Measurements from ENCODE around the gene MAP2. TPM values are rescaled to one million over a fixed set of nuclear protein-coding genes. Genes with fewer than 3 reads are reported as not detected.

The MAP2 gene
- total RNA-seq, 2 experiments from 2014 or later: not detected

DNA sequence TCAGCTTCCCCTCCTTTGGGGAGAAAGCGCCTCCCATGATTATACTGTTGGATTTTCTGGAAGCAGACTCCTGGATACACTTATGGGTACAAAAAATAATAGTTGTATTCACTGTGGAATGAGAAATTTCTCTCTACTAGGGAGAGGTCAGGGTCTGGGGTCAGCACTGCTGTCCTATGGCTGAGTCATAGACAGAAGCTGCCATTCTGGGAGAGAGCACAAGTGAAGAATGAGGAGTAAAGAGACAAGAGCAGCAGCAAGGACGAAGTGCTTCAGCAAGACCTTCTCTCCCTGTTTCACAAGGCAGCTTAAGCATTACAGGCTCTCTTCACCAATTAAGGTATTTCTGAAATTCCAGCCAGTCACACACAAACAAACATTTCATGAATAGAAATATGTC is 337.7 kb downstream of the MAP2 start:
- Mint-ChIP-seq H3K36me3 (ENCODE audit: low read depth) (no peaks in the 10 kb centered on the region), H3K27ac (no peak overlapping the region), H3K4me1 (no peaks in the 10 kb centered on the region), H3K9me3 (no peaks in the 10 kb centered on the region), H3K4me3 (no peak overlapping the region), H3K27me3 (peaks cover 2% of the 10 kb centered on the region)
- DNase-seq: no peak
- ChIA-PET CTCF (interaction anchor here (0.8 kb wide), 1 partner anchor 16 kb away, joined by 3 read pairs; no protein-coding TSS in a partner anchor), POLR2A (no interaction called here)

DNA sequence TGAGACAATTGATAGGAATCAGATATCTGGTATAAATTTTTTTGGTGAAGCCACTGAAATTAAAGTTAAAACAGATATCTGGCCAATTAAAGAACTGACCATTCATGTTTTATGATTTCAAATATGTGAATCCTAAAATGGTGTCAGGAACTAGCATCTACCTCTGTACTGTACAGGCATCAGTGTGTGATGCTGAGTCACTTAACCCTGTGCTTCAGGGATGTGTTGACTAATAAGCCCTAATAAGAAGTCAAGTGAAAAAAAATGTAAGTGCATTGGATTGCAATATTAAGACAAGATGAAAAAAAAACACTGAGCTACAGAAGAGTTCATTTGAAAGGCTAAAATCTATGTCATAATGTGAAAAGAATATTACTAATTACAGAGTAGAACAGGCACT is 338.7 kb downstream of the MAP2 start:
- Mint-ChIP-seq H3K4me1 (no peaks in the 10 kb centered on the region), H3K9me3 (no peaks in the 10 kb centered on the region), H3K27ac (no peak overlapping the region), H3K4me3 (no peak overlapping the region), H3K36me3 (ENCODE audit: low read depth) (no peaks in the 10 kb centered on the region), H3K27me3 (peaks cover 2% of the 10 kb centered on the region)
- DNase-seq: no peak
- POLR2A ChIA-PET: no interaction called here
- CTCF ChIA-PET: no interaction called here

- Mint-ChIP-seq H3K9me3 (no peaks in the 10 kb centered on the region), H3K27me3 (no peaks in the 10 kb centered on the region), H3K4me3 (no peak overlapping the region), H3K4me1 (no peaks in the 10 kb centered on the region), H3K36me3 (ENCODE audit: low read depth) (no peaks in the 10 kb centered on the region), H3K27ac (no peak overlapping the region)
- CTCF ChIA-PET: no interaction called here
- DNase-seq: no peak
- POLR2A ChIA-PET: no interaction called here
Measured at GRCh38 chr2:209763106-209763505, 339.3 kb downstream of the MAP2 start.

- no peak for DNase-seq
- no peaks in the 10 kb centered on the region for H3K36me3 Mint-ChIP-seq (ENCODE audit: low read depth)
- POLR2A ChIA-PET: no interaction called here
- no peaks in the 10 kb centered on the region for H3K4me1 Mint-ChIP-seq
- H3K27ac Mint-ChIP-seq: no peak overlapping the region
- H3K9me3 Mint-ChIP-seq: no peaks in the 10 kb centered on the region
- CTCF ChIA-PET: no interaction called here
- H3K4me3 Mint-ChIP-seq: no peak overlapping the region
- H3K27me3 Mint-ChIP-seq: peaks cover 10% of the 10 kb centered on the region
Measured at GRCh38 chr2:209766613-209767012, 342.8 kb downstream of the MAP2 start.

GRCh38 chr2:209767316-209767715 is 343.5 kb downstream of the MAP2 start:
- Mint-ChIP-seq H3K4me1 (no peaks in the 10 kb centered on the region), H3K4me3 (no peak overlapping the region), H3K9me3 (no peaks in the 10 kb centered on the region), H3K27ac (no peak overlapping the region), H3K36me3 (ENCODE audit: low read depth) (no peaks in the 10 kb centered on the region), H3K27me3 (peaks cover 10% of the 10 kb centered on the region)
- ChIA-PET POLR2A (no interaction called here), CTCF (no interaction called here)
- DNase-seq: no peak

DNA sequence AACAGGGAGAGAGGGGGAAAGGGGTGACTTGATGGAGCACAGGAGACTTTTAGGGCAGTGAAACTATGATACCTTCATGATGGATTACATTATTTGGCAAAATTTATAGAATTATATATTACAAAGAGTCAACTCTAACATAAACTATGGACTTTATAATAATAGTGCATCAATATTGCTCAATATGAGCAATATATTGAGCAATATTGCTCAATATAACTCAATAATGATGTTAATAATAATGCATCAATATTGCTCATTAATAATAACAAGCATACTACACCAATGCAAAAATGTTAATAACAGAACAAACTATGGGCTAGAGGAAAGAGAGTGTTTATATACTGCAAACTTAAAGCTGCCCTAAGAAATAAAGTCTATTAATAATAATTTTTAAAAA is 344.7 kb downstream of the MAP2 start:
- Mint-ChIP-seq H3K36me3 (ENCODE audit: low read depth) (no peaks in the 10 kb centered on the region), H3K4me3 (no peak overlapping the region), H3K27me3 (peaks cover 17% of the 10 kb centered on the region), H3K27ac (no peak overlapping the region), H3K9me3 (no peaks in the 10 kb centered on the region), H3K4me1 (no peaks in the 10 kb centered on the region)
- no peak for DNase-seq
- CTCF ChIA-PET: no interaction called here
- POLR2A ChIA-PET: no interaction called here

GRCh38 chr2:209771474-209772289 is 347.8 kb downstream of the MAP2 start, which contains the start of gene UNC80:
TSS of gene UNC80 (plus strand) at chr2:209771832. CDS start at chr2:209772073, 241 bp downstream.
- H3K4me3 Mint-ChIP-seq: no peak within 1 kb of the TSS
- DNase-seq: peak; percentile 27
- no peak within 1 kb of the TSS for H3K27ac Mint-ChIP-seq
- ChIA-PET CTCF (interaction anchor here (0.7 kb wide), 1 partner anchor 192 kb away, joined by 3 read pairs; no protein-coding TSS in a partner anchor), POLR2A (no interaction called here)
- no peaks in the 10 kb centered on the region for H3K36me3 Mint-ChIP-seq (ENCODE audit: low read depth)
- no peaks in the 10 kb centered on the region for H3K4me1 Mint-ChIP-seq
- peaks cover 18% of the 10 kb centered on the region for H3K27me3 Mint-ChIP-seq
- H3K9me3 Mint-ChIP-seq: no peaks in the 10 kb centered on the region

- Mint-ChIP-seq H3K27me3 (peaks cover 18% of the 10 kb centered on the region), H3K4me3 (no peak overlapping the region), H3K36me3 (ENCODE audit: low read depth) (no peaks in the 10 kb centered on the region), H3K9me3 (no peaks in the 10 kb centered on the region), H3K4me1 (no peaks in the 10 kb centered on the region), H3K27ac (no peak overlapping the region)
- no peak for DNase-seq
- ChIA-PET POLR2A (no interaction called here), CTCF (no interaction called here)
Measured at GRCh38 chr2:209772290-209772685, 348.4 kb downstream of the MAP2 start.

- no peak overlapping the region for H3K27ac Mint-ChIP-seq
- no peak overlapping the region for H3K4me3 Mint-ChIP-seq
- H3K4me1 Mint-ChIP-seq: no peaks in the 10 kb centered on the region
- no peak for DNase-seq
- ChIA-PET CTCF (no interaction called here), POLR2A (no interaction called here)
- no peaks in the 10 kb centered on the region for H3K36me3 Mint-ChIP-seq (ENCODE audit: low read depth)
- peaks cover 18% of the 10 kb centered on the region for H3K27me3 Mint-ChIP-seq
- H3K9me3 Mint-ChIP-seq: no peaks in the 10 kb centered on the region
Measured at GRCh38 chr2:209773377-209773776, 349.5 kb downstream of the MAP2 start.
